Dermis microvascular lymphatic vessel endothelial cell (primary cell): ENCODE data around the gene SGSM2. TPM values are rescaled to one million over a fixed set of nuclear protein-coding genes. Genes with fewer than 3 reads are reported as not detected.

Experiments
- DNase-seq, 2 donors: peaks; one replicate each; pipeline versions ENCODE4 v3.0.0 to v3.0.0-alpha.2; 2010; ENCODE audit warnings: low read depth in 2 of 2
- total RNA-seq: library from RNA; depleted of rRNA; stranded (reverse); fragments of >200 nt; gene quantifications from 2 replicates; pipeline ENCODE4 v1.2.1, GENCODE V29; 2014

Gene SGSM2
- total RNA-seq, 1 donor from 2014 or later = 23.4 TPM

GRCh38 chr17:2397247-2398171 lies 60.2 kb downstream of the SGSM2 start:
- no peak for DNase-seq

GRCh38 chr17:2398182-2398581 lies 60.9 kb downstream of the SGSM2 start:
- DNase-seq = no peak

- peak; percentile 81 to 93 for DNase-seq
Observed at GRCh38 chr17:2398655-2399571, 61.6 kb downstream of the SGSM2 start.

- peak; percentile 90 to 96 for DNase-seq
Observed at GRCh38 chr17:2399572-2400473, 62.5 kb downstream of the SGSM2 start.

GRCh38 chr17:2400474-2400866 lies 63.2 kb downstream of the SGSM2 start:
- DNase-seq = peak in 1 of 2 donors; percentile 64

GRCh38 chr17:2400877-2401425 lies 63.6 kb downstream of the SGSM2 start, which contains the start of gene MNT:
Gene MNT (minus strand): TSS chr17:2401060. CDS start chr17:2400712, 348 bp downstream.
- DNase-seq = peak; percentile 83 to 96

GRCh38 chr17:2401426-2402221 lies 64.3 kb downstream of the SGSM2 start:
- peak; percentile 99 to 100 for DNase-seq

- DNase-seq = no peak
Observed at GRCh38 chr17:2402544-2402943, 65.2 kb downstream of the SGSM2 start.

- no peak for DNase-seq
Observed at GRCh38 chr17:2403044-2403443, 65.7 kb downstream of the SGSM2 start.

- DNase-seq = peak in 1 of 2 donors; percentile 60
Observed at GRCh38 chr17:2405247-2405926, 68.1 kb downstream of the SGSM2 start.

- no peak for DNase-seq
Observed at GRCh38 chr17:2406271-2406902, 69.1 kb downstream of the SGSM2 start.

- peak in 1 of 2 donors; percentile 86 for DNase-seq
Observed at GRCh38 chr17:2406903-2407790, 69.8 kb downstream of the SGSM2 start.

- no peak for DNase-seq
Observed at GRCh38 chr17:2410951-2411350, 73.7 kb downstream of the SGSM2 start.

- peak in 1 of 2 donors; percentile 40 for DNase-seq
Observed at GRCh38 chr17:2412561-2413021, 75.3 kb downstream of the SGSM2 start.

GRCh38 chr17:2414446-2415064 lies 77.3 kb downstream of the SGSM2 start:
- DNase-seq = no peak

- no peak for DNase-seq
Observed at GRCh38 chr17:2415081-2415480, 77.8 kb downstream of the SGSM2 start.
